HepG2 (cell line): ENCODE data around the gene GPHN.

Source experiments
- CHD2 ChIP-seq: IDR thresholded peaks from 2 replicates; pipeline ENCODE4 v1.6.1; 2011; ENCODE audit warnings: low read depth, low read length, improper control_type of control experiment
- EZH2 ChIP-seq: conservative IDR thresholded peaks from 2 replicates; pipeline ENCODE4 v1.6.1; 2012; ENCODE audit warnings: mild to moderate bottlenecking, low read depth, low read length, moderate library complexity
- HMG20A ChIP-seq: IDR thresholded peaks from 2 replicates; pipeline ENCODE4 v1.6.1; 2016; ENCODE audit warnings: borderline replicate concordance
- PCBP1 ChIP-seq: fragments of 200-400 bp; formaldehyde crosslinking; IDR thresholded peaks from 2 replicates; pipeline ENCODE4 v1.6.1; 2017; ENCODE audit warnings: mild to moderate bottlenecking, low read depth, low read length, borderline replicate concordance
- POLR2A ChIP-seq, 2 experiments: IDR thresholded peaks; 2 replicates each; pipeline ENCODE4 v1.6.1; 2011; ENCODE audit warnings: low read depth in 2 of 2, low read length in 2 of 2, mild to moderate bottlenecking in 1 of 2, moderate library complexity in 1 of 2; ENCODE audit not compliant: insufficient read depth in 1 of 2
- RARA ChIP-seq: IDR thresholded peaks from 2 replicates; pipeline ENCODE4 v1.6.1; 2016; ENCODE audit warnings: missing genetic modification reagents, missing compliant biosample characterization
- ZFP36 ChIP-seq: fragments of 150-350 bp; IDR thresholded peaks from 2 replicates; pipeline ENCODE4 v1.6.1; 2018; ENCODE audit warnings: borderline replicate concordance, low read length, low read depth; ENCODE audit not compliant: partially characterized antibody
- ZNF660 ChIP-seq: sonication (generic); formaldehyde crosslinking; IDR thresholded peaks from 2 replicates; pipeline ENCODE4 v1.5.1; 2020; ENCODE audit warnings: mild to moderate bottlenecking, low read depth, missing genetic modification reagents, borderline replicate concordance
- ZSCAN30 ChIP-seq: sonication (generic); formaldehyde crosslinking; IDR thresholded peaks from 2 replicates; pipeline ENCODE4 v1.5.0; 2020; ENCODE audit warnings: mild to moderate bottlenecking, missing genetic modification reagents

DNA sequence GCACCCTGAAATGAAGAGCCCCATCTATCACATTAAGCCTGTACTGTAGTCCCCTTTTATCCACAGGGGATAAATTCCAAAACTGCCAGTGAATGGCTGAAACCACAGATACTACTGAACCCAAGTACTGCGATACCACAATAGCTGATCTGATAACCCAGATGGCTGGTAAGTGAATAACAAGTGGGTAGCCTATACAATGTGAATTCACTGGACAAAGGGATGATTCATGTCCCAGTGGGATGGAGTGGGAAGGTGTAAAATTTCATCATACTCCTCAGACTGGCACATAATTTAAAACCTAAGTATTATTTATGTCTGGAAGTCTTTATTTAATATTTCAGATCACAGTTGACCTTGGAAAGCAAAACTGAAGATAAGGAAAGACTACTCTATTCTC lies 201.3 kb downstream of the GPHN start:
- TF ChIP-seq POLR2A (IDR thresholded peaks at IDR 0.05; ENCODE audit: insufficient read depth in 1 of 2, low read depth in 2 of 2, low read length in 2 of 2) (no peak), HMG20A (CRISPR knock-in tag) (no peak), CHD2 (no peak), ZSCAN30 (CRISPR knock-in tag) (no peak), RARA (CRISPR knock-in tag) (no peak), EZH2 (no peak), ZNF660 (CRISPR knock-in tag) (no peak), PCBP1 (no peak), ZFP36 (no peak)
